GM18868 (cell line): Measurements from ENCODE around the gene HCAR2.
"Not testable (repeated sequence)": the region's sequence is repeated elsewhere in the genome, so short reads cannot be mapped to it uniquely, and the experiment has no call there.

Experiments used
- ATAC-seq: cut with Tn5 transposase; IDR thresholded peaks from one replicate; pipeline ENCODE4 v1.9.1; 2021; ENCODE audit warnings: mild to moderate bottlenecking, moderate library complexity; ENCODE audit not compliant: unreplicated experiment

HCAR2 gene

GRCh38 chr12:122669397-122670070 lies 33.6 kb downstream of the HCAR2 start:
- no peak for ATAC-seq

GRCh38 chr12:122668268-122668667 lies 34.9 kb downstream of the HCAR2 start:
- ATAC-seq, result no peak

- ATAC-seq, result no peak
Measured at GRCh38 chr12:122665759-122666158, 37.4 kb downstream of the HCAR2 start.

GRCh38 chr12:122665349-122665748 lies 37.8 kb downstream of the HCAR2 start:
- ATAC-seq, result no peak

- ATAC-seq, result no peak
Measured at GRCh38 chr12:122661938-122662337, 41.2 kb downstream of the HCAR2 start.

GRCh38 chr12:122661246-122661645 lies 41.9 kb downstream of the HCAR2 start:
- ATAC-seq, result no peak

GRCh38 chr12:122659579-122659978 lies 43.6 kb downstream of the HCAR2 start:
- no peak for ATAC-seq

GRCh38 chr12:122656298-122656697 lies 46.9 kb downstream of the HCAR2 start:
- no peak for ATAC-seq

GRCh38 chr12:122653291-122653690 lies 49.9 kb downstream of the HCAR2 start:
- not testable (repeated sequence) for ATAC-seq

GRCh38 chr12:122651520-122652224 lies 51.5 kb downstream of the HCAR2 start:
- ATAC-seq, result no peak
